Stimulated activated CD4-positive, alpha-beta T cell treated with anti-CD3 and anti-CD28 coated beads, Interleukin-1b, Interleukin-23, amount 100 ng/mL, for 24 hours (primary cell): Measurements from ENCODE around the gene SLC7A11.

Experiments used
- DNase-seq, 4 experiments: peaks; one replicate each; pipeline ENCODE4 v3.0.0-alpha.2; 2020; ENCODE audit warnings: low read depth in 4 of 4, low spot score in 1 of 4

The SLC7A11 gene

DNA sequence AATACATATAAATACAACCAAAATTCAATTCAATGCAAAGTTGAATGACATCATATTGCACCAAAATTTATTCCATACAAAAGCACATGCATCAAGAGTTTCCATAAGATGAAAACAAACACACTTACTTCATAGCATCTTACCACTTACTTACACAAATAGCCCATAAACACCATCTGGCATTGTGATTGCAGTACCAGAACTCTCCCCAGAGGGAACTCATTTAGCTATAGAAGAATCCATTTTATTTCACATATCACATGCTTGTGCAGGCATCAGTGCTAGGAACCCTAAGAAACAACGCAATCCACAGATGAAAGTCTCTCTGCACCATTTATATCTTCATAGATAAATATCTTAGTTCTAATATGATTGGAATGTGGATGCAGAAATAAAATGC is 77.9 kb downstream of the SLC7A11 start:
- no peak for DNase-seq

DNA sequence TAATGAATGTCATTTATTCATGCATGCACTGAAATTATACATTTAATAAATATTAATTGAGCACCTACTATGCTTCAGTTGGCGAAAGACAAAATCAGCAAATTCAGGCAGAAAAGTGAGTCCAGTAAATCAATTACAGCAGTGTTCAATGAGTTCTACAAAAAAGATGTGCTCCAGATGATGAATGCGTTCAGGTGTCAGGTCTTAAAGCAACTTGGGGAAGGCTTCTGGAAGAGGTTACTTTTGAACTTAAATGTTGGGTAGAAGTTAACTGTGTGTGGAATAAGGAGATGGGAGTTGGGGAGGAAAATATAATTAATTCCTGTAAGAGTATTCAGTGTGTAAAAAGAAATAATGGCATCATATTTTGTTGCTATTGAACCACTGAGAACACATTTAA is 79.0 kb downstream of the SLC7A11 start:
- DNase-seq: no peak

DNA sequence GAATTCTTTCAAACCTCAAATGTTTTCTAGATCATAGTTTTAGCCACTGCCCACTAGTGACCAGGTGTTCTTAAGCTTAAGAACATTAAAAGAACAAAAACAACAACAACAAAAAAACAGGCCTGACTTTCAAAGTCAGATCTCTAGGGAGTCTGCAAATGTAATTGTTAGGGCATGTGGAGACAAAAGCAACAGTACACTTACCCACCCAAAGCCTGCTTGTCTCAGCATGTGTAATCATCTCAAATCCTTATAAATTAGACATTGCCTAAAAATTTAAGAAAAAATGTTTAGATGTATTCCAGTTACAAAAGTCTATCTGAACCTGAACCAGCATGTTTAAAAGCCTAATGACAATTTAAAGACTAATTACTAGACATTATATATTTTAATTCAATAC is 79.9 kb downstream of the SLC7A11 start:
- no peak for DNase-seq

DNA sequence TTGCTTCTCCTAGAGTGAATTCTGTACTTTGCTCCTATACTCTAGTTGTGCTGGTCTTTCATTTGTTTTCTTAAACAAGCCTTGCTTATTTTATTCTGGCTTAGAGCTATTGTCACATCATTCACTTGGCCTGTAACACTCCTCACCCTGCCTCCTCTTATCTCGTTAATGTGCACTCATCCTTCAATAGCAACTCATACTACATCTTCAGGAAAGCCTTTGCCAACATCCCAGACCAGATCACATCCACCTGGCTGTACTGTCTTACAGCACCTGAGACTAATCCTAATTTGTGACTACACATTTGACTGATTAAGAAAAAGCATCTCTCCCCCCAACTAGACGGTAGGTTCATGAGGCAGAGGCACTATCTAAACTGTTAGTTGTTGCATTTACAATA is 80.8 kb downstream of the SLC7A11 start:
- DNase-seq: no peak

DNA sequence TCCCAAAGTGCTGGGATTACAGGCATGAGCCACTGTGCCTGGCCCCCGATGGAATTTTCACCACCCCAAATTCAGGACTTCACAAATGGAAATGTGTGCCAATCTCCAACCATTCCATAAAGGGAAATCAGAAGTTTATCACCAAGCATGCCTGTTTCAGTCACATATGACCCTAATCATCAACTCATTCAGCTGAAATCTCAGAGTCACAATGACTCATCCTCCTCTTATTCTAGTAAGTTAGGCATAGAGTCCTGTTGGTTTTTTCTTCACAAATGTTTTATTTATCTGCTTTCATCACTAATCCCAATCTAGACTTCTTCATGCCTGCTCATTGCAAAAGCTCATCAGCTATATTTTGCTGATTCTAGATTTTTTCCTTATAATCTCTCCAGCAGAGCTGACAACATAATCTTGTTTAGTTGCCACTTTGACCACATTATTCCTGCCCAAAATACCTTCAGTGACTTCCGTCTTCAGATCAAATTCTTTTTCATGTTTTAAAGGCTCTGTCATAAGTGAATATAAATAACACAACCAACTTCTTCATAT is 83.3 kb downstream of the SLC7A11 start:
- DNase-seq: no peak

DNA sequence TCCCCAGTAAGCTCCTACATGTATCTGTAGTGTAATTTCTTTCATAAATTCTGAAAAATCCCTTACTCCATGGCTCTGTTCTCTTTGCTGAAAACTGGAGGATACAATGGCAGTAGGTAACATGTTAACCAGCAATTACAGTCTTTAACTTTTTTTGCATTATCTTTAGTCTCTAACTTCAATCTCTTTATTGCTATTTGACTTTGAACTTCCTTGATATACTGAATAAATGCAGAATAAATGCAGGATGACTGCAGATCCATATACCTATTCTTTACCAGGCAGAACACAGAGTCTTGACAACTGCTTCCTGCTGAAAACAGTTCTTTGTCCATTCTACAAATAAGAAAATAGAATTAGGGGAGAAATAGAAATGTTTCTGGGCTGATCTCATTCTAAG is 101.3 kb downstream of the SLC7A11 start:
- no peak for DNase-seq

DNA sequence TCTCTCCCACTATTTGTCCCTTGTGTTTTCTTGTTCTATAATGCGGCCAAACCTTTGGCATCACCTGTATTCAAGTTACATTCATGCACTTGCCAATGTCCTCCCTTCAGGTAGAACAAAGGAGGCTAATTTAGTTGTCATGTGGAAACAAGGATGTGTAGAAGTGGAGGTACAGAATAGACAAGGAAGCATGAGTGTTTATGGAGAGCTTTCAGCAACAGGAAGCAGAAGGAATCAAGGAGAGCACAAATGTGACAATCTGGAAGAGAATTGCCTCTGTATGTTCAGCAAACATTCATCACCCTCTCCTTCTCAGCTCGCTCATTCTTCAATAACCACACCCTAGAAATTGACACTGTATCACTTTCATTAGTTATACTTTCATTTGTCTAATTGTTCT is 103.4 kb downstream of the SLC7A11 start:
- DNase-seq: no peak

DNA sequence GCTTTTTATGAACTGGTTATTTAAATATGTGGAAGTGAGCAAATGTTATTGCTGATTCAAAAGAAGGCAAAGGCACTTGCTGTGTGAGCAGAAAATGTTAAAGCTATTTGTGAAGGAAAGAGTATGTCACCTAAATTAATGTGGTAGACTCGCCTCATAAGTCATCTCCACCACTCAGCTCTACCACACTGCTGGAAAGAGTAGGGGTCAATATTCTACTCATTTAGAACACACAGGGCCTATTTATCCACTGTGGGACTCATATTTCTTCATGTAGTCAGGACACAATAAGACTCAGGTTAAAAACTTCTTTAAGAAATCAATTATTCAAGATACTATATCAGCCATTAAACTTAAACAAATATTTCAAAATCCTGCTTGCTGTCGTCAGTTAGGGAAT is 106.5 kb downstream of the SLC7A11 start:
- no peak for DNase-seq

DNA sequence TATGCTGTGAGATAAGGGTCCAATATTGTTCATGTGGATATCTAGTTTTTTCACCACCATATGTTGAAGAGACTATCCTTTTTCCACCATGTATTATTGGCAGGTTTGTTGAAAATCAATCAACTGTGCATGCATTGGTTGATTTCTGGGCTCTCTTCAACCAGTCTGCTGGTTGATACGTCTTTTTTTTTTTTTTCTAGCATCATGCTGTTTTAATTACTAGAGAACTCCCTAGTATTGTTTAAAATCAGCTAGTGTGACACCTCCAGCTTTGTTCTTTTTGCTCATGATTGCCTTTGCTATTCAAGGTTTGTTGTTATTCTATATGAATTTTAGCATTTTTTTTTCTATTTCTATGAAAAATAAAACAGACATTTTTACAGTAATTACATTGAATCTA is 123.9 kb downstream of the SLC7A11 start:
- DNase-seq: no peak

DNA sequence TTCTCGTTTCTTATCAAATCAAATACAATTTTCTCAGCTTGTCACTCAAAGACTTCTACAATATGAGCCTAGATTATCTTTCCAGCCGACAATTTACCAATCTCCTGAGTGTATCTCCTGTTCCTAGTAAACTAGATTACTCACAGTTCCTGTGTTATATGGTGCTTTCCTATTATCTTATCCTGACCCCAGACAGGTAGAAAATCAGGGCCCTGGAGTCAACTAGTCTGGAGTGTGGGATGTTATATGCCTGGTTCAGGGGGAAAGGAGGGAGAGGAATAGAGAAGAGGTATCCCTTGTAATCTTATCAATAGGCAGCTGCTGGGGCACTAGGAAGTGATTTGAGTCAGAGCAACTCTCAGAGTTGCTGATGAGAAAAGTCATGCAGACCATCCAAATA is 127.1 kb downstream of the SLC7A11 start:
- no peak for DNase-seq

DNA sequence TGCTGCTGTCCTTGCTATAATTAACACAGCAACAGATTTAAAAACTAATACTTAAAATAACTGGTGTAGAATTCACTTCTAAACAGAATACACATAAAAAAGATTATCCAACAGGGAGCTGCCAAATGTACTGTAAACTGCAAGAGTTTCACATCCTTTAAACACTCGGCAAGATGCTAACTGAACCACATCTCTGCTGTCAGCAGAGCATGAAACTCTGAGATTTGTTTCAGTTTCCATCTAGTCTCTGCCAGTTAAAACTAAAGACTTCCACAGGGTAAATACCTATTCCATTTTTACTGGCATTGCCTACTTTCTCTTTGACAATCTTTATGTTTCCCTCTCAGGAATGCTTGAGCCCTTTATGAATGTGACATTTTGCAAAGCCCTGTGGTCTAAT is 127.7 kb downstream of the SLC7A11 start:
- DNase-seq: no peak
